Common myeloid progenitor, CD34-positive (primary cell): Measurements from ENCODE around the gene GPR42.

Experiments
- CTCF ChIA-PET: fragments of 350-600 bp; sonication (Branson Sonifier 250); formaldehyde crosslinking; loops from one replicate; lab custom pipeline; 2021; ENCODE audit warnings: antibody characterized with exemption; lab: Charles Lee
- POLR2A ChIA-PET: fragments of 350-600 bp; sonication (Branson Sonifier 250); formaldehyde crosslinking; loops from one replicate; lab custom pipeline; 2021; ENCODE audit warnings: antibody characterized with exemption; lab: Charles Lee
- DNase-seq, 3 donors: peaks; one replicate each; pipeline versions ENCODE4 v3.0.0 to v3.0.0-alpha.2; 2013
- H3K27ac ChIP-seq, 2 experiments: 1 replicate in 1 of 2; 2 replicates in 1 of 2; pipeline ENCODE4 v1.7.0; 2013; ENCODE audit warnings: inconsistent platforms in 2 of 2, low read length in 2 of 2, mild to moderate bottlenecking in 2 of 2, low read depth in 1 of 2, moderate library complexity in 1 of 2; ENCODE audit not compliant: severe bottlenecking in 2 of 2, insufficient read depth in 1 of 2, poor library complexity in 1 of 2
- H3K27me3 ChIP-seq, 5 experiments: replicated peaks in 2 of 5; 1 replicate in 3 of 5; 2 replicates in 2 of 5; pipeline versions ENCODE4 v1.6.1 to v1.7.0; 2013; ENCODE audit warnings: low read length in 4 of 5, mild to moderate bottlenecking in 2 of 5, moderate library complexity in 2 of 5, inconsistent platforms in 1 of 5; ENCODE audit not compliant: insufficient read depth in 5 of 5, control insufficient read depth in 4 of 5
- H3K36me3 ChIP-seq, 4 experiments: 1 replicate in 2 of 4; 2 replicates in 2 of 4; pipeline versions ENCODE4 v1.6.1 to v1.7.0; 2013; ENCODE audit warnings: low read length in 3 of 4, control low read depth in 1 of 4, mild to moderate bottlenecking in 1 of 4; ENCODE audit not compliant: control insufficient read depth in 4 of 4, insufficient read depth in 4 of 4
- H3K4me1 ChIP-seq, 4 experiments: 1 replicate in 3 of 4; 2 replicates in 1 of 4; pipeline versions ENCODE4 v1.6.1 to v1.7.1; 2013; ENCODE audit warnings: low read length in 3 of 4, mild to moderate bottlenecking in 3 of 4, control low read depth in 1 of 4, inconsistent platforms in 1 of 4, moderate library complexity in 1 of 4; ENCODE audit not compliant: control insufficient read depth in 4 of 4, insufficient read depth in 4 of 4; ENCODE audit errors: control extremely low read depth in 1 of 4
- H3K4me3 ChIP-seq, 7 experiments: 1 replicate in 4 of 7; 2 replicates in 3 of 7; pipeline versions ENCODE4 v1.5.1 to v1.7.0; 2013; ENCODE audit warnings: mild to moderate bottlenecking in 7 of 7, low read length in 6 of 7, moderate library complexity in 6 of 7, inconsistent platforms in 2 of 7, low read depth in 2 of 7, control low read depth in 1 of 7; ENCODE audit not compliant: insufficient read depth in 4 of 7, control insufficient read depth in 1 of 7; ENCODE audit errors: extremely low read depth in 1 of 7
- H3K9me3 ChIP-seq, 5 experiments: 1 replicate in 4 of 5; 2 replicates in 1 of 5; pipeline versions ENCODE4 v1.6.1 to v1.7.1; 2013; ENCODE audit warnings: low read length in 4 of 5, mild to moderate bottlenecking in 2 of 5, inconsistent platforms in 1 of 5, low read depth in 1 of 5, moderate library complexity in 1 of 5; ENCODE audit not compliant: control insufficient read depth in 4 of 5, insufficient read depth in 2 of 5; ENCODE audit errors: control extremely low read depth in 1 of 5
- WGBS: methylation state at CpG from one replicate; pipeline ENCODE4 v1.1.5; 2013; ENCODE audit not compliant: insufficient coverage; 5-methylcytosine and 5-hydroxymethylcytosine counted together

The GPR42 gene

DNA sequence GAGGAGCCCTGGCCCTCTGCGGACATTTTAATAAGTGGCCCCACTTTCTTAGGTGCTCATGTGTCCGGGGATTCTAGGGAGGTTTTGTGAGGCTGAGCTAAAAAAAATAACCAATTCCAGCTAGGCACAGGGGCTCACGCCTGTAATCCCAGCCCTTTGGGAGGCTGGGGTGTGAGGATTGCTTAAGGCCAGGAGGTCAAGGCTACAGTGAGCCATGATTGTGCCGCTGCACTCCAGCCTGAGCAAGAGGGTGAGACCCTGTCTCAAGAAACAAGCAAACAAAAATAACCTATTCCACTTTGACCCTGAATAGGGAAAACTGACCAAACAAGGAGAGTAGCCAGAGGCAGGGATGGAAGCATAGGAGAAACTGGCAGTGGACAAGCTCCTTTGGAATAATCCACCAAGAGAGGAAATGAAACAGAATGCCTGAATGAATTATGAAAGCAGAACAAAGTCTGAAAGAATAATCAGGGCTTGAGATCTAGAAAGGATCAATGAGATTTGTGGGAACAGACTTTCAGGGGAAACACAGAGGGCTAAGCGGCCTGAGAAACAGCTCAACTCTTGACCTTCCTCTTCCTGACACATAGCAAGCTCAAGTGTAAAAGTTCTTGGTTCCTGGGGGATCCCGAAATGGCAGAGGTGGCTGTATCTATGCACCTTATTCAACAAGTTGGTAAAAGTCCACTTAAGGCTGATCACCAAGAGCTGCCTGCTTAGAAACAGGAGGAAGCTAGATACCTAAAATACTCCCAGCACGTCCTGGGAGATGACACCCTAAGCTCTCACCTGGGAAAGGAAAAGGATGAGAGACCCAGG lies 47.1 kb downstream of the GPR42 start:
- CTCF ChIA-PET: interaction anchor here (0.6 to 1.6 kb wide), 11 partner anchors 9 to 77 kb away, joined by 3 to 6 read pairs (median 4); no protein-coding TSS in a partner anchor
- H3K27ac ChIP-seq: no peak overlapping the region
- POLR2A ChIA-PET: no interaction called here
- H3K4me1 ChIP-seq: peaks cover 0 to 5% (median 2%) of the 10 kb centered on the region in 4 experiments
- H3K4me3 ChIP-seq: no peak overlapping the region
- H3K9me3 ChIP-seq: no peaks in the 10 kb centered on the region
- no peaks in the 10 kb centered on the region for H3K36me3 ChIP-seq
- H3K27me3 ChIP-seq: peaks cover 0 to 14% (median 0%) of the 10 kb centered on the region in 5 experiments
- 88% methylated on average over 4 of the region's 7 CpGs for WGBS
- no peak for DNase-seq

- Histone ChIP-seq H3K9me3 (no peaks in the 10 kb centered on the region), H3K4me3 (no peak overlapping the region), H3K27me3 (peaks cover 0 to 14% (median 0%) of the 10 kb centered on the region in 5 experiments), H3K27ac (no peak overlapping the region), H3K36me3 (no peaks in the 10 kb centered on the region), H3K4me1 (peaks cover 0 to 5% (median 2%) of the 10 kb centered on the region in 4 experiments)
- no peak for DNase-seq
- ChIA-PET POLR2A (no interaction called here), CTCF (interaction anchor here (0.8 to 1.8 kb wide), 8 partner anchors 16 to 76 kb away, joined by 3 to 6 read pairs (median 4); no protein-coding TSS in a partner anchor)
- WGBS: 93% methylated on average over 2 of the region's 3 CpGs
Measured at GRCh38 chr19:35419046-35419445, 48.2 kb downstream of the GPR42 start.

DNA sequence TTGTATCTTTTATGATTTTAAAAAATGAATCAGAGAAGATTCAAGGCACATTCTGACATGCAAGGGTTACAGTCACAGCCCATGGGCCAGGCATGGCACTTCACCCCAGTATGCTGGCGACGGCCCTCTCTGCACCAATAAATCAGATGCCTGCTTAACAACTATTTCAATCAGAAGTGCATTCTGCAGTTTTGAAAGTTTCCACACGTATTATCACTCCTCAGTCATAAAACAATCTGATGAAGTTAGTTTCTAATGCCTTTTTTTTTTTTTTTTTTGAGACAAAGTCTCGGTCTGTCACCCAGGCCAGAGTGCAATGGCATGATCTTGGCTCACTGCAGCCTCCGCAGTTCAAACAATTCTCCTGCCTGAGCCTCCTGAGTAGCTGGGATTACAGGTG lies 48.9 kb downstream of the GPR42 start:
- no peak overlapping the region for H3K27ac ChIP-seq
- DNase-seq: no peak
- H3K9me3 ChIP-seq: no peaks in the 10 kb centered on the region
- ChIA-PET CTCF (interaction anchor here (0.6 to 4.7 kb wide), 13 partner anchors 10 to 75 kb away, joined by 3 to 29 read pairs (median 4); no protein-coding TSS in a partner anchor), POLR2A (no interaction called here)
- peaks cover 0 to 14% (median 0%) of the 10 kb centered on the region in 5 experiments for H3K27me3 ChIP-seq
- H3K36me3 ChIP-seq: no peaks in the 10 kb centered on the region
- H3K4me3 ChIP-seq: no peak overlapping the region
- peaks cover 0 to 5% (median 2%) of the 10 kb centered on the region in 4 experiments for H3K4me1 ChIP-seq
- WGBS: 97% methylated on average over 5 of the region's 5 CpGs

DNA sequence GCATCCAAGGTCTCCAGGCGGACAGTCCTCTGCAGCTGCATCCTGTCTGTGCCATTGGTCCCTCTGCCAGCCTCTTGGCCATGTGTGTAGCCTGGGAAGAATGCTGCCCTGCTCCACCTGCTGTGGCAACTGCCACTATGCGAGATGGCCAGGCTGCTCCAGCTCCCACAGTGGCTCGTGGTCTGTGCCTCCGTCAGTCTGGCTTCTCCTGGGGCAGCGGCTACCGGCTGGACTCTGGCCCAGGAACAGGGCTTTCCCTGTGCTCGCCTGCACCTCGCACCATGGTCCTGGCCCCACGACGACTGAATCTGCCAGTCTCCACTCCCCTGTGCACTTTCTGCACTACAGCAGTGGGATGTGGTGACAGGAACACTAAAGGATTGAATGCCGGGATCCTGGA lies 50.5 kb downstream of the GPR42 start:
- H3K4me1 ChIP-seq: peaks cover 0 to 5% (median 2%) of the 10 kb centered on the region in 4 experiments
- H3K36me3 ChIP-seq: no peaks in the 10 kb centered on the region
- no peak for DNase-seq
- H3K9me3 ChIP-seq: no peaks in the 10 kb centered on the region
- H3K27ac ChIP-seq: no peak overlapping the region
- ChIA-PET CTCF (interaction anchor here (0.9 to 4.7 kb wide), 6 partner anchors 9 to 74 kb away, joined by 3 to 29 read pairs (median 6); no protein-coding TSS in a partner anchor), POLR2A (no interaction called here)
- no peak overlapping the region for H3K4me3 ChIP-seq
- 82% methylated on average over 7 of the region's 11 CpGs for WGBS
- H3K27me3 ChIP-seq: peaks cover 0 to 10% (median 0%) of the 10 kb centered on the region in 5 experiments
